Activated CD8-positive, alpha-beta T cell treated with anti-CD3 and anti-CD28 coated beads, Interleukin-2, amount 10 ng/mL, durations not matched to agents 7 days and 5 days (primary cell): Measurements from ENCODE around the gene SAMM50. TPM values are rescaled to one million over a fixed set of nuclear protein-coding genes. Genes with fewer than 3 reads are reported as not detected.

Source experiments
- ATAC-seq: fragments of 150-1000 bp; cut with Tn5 transposase; one replicate; pipeline ENCODE4 v1.10.0; 2021; ENCODE audit warnings: moderate library complexity
- CTCF ChIA-PET: fragments of 350-600 bp; sonication (Branson Sonifier 250); formaldehyde crosslinking; loops from one replicate; lab custom pipeline; 2021; ENCODE audit warnings: antibody characterized with exemption; lab: Charles Lee
- POLR2A ChIA-PET: fragments of 350-600 bp; sonication (Branson Sonifier 250); formaldehyde crosslinking; loops from one replicate; lab custom pipeline; 2021; ENCODE audit warnings: antibody characterized with exemption; lab: Charles Lee
- DNase-seq: peaks from one replicate; pipeline ENCODE4 v3.0.0-alpha.2; 2020
- H3K27ac Mint-ChIP-seq: one replicate; pipeline ENCODE4 v1.8.0; 2021; ENCODE audit warnings: mild to moderate bottlenecking, mixed read lengths
- H3K27me3 Mint-ChIP-seq: one replicate; pipeline ENCODE4 v1.8.0; 2021; ENCODE audit warnings: low read depth, mixed read lengths
- H3K36me3 Mint-ChIP-seq: one replicate; pipeline ENCODE4 v1.8.0; 2021; ENCODE audit warnings: low read depth, mixed read lengths
- H3K4me1 Mint-ChIP-seq: one replicate; pipeline ENCODE4 v1.8.0; 2021; ENCODE audit warnings: low read depth, mixed read lengths
- H3K4me3 Mint-ChIP-seq: one replicate; pipeline ENCODE4 v1.8.0; 2021; ENCODE audit warnings: mild to moderate bottlenecking, mixed read lengths
- H3K9me3 Mint-ChIP-seq: one replicate; pipeline ENCODE4 v1.8.0; 2022; ENCODE audit warnings: mixed read lengths; ENCODE audit not compliant: insufficient read depth
- total RNA-seq, 2 experiments: library from RNA; stranded (reverse); gene quantifications; one replicate each; pipeline ENCODE4 v1.2.3, GENCODE V29; 2021

The SAMM50 gene
- total RNA-seq: 10 to 100 TPM; 50.7 to 52.4 TPM

DNA sequence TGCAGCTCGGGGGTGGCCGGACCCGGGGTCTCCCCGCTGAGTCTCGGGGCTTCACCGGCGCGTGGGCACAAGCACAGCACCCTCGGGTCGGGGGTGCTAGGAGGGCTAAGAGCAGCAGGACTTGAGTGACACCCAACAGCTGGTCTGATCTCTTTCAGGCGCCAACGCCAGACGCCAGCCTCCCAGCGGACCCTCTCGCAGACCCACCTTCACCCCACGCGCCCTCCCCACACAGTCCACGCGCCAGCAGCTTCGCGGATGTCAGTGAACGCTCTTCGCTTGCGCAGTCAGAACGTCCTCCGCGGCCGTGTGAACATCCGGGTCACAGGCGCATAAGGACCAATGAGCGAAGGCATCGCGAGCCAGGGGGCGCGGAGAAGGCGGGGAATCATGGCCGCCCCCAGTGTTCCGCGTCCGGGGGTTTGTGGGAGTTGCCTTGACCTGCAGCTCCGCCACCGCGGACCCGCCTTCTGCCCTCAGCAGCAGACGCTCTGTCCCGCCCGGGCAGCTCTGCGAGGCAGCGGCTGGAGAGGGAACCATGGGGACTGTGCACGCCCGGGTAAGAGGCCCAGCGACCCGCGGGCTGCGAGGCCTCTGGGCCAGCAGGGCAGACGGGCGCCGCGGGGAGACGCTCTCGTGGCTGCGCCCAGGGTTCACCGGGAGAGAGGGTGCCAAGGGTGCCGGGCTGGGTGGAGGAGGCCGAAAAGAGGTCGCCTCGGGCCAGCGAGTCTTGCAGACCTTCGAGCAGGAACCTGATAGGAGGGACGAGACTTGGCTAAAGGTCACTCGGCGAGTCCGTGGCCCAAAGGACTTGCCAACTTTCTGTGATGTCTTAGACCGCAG lies at the start of gene SAMM50:
TSS of gene SAMM50 (plus strand) at position 403 of the 843 bp plus-strand sequence. CDS start at position 539, 136 bp downstream.
- H3K27me3 Mint-ChIP-seq: no peaks in the 10 kb centered on the region
- peak within 1 kb of the TSS; percentile 93 for H3K27ac Mint-ChIP-seq
- H3K4me3 Mint-ChIP-seq: peak within 1 kb of the TSS; percentile 95
- H3K9me3 Mint-ChIP-seq: no peaks in the 10 kb centered on the region
- H3K4me1 Mint-ChIP-seq: peaks cover 31% of the 10 kb centered on the region
- ChIA-PET POLR2A (interaction anchor here (0.8 to 1.7 kb wide), 7 partner anchors 9 to 226 kb away, joined by 3 to 13 read pairs (median 4); partner anchors contain the start of gene PARVG), CTCF (interaction anchor here (1.1 to 2.0 kb wide), 7 partner anchors 10 to 730 kb away, joined by 3 to 39 read pairs (median 4); no protein-coding TSS in a partner anchor)
- DNase-seq (peak; percentile 94), ATAC-seq (peak; percentile 97)
- H3K36me3 Mint-ChIP-seq: peaks cover 11% of the 10 kb centered on the region

DNA sequence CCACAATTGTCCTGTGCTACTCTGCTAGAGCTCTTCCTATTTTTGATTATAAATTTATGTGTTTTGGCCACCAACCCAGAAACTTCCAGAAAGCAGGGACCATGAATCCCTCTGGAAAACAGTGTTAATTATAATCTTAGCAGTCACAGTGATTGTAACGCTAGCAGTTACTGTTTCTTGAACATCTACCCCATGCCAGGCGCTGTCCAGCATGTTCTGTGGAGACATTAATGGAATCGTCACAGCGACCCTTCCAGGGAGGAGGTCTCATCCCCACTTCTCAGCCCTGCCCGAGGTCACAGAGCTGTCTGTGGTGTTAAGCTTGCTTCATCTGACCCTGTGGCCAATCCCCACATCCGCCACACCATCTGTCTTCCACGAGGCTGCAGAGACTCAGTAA lies 49.6 kb upstream of the SAMM50 start:
- Mint-ChIP-seq H3K4me1 (no peaks in the 10 kb centered on the region), H3K4me3 (no peak overlapping the region), H3K27ac (no peak overlapping the region), H3K36me3 (no peaks in the 10 kb centered on the region), H3K9me3 (no peaks in the 10 kb centered on the region), H3K27me3 (peaks cover 7% of the 10 kb centered on the region)
- DNase-seq (no peak), ATAC-seq (no peak)
- ChIA-PET CTCF (interaction anchor here (1.5 kb wide), 1 partner anchor 23 kb away, joined by 4 read pairs; no protein-coding TSS in a partner anchor), POLR2A (no interaction called here)

DNA sequence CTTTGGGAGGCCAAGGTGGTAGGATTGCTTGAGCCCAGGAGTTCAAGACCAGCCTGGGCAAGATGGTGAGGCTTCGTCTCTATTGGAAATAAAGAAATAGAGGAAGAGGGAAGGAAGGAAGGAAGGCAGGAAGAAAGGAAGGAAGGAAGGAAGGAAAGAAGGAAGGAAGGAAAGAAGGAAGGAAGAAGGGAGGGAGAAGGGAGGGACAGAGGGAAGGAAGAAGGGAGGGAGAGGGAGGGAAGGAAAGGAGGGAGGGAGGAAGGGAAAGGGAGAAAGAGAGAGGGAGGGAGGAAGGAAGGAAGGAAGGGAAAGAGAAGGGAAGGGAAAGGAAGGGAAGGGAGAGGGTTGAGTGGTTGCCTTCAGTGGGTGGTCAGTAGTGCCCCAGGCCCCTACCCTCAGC lies 45.5 kb upstream of the SAMM50 start:
- Mint-ChIP-seq H3K36me3 (no peaks in the 10 kb centered on the region), H3K4me1 (no peaks in the 10 kb centered on the region), H3K4me3 (no peak overlapping the region), H3K27ac (no peak overlapping the region), H3K9me3 (no peaks in the 10 kb centered on the region), H3K27me3 (peaks cover 15% of the 10 kb centered on the region)
- no peak for DNase-seq
- no peak for ATAC-seq
- CTCF ChIA-PET: no interaction called here
- POLR2A ChIA-PET: no interaction called here

DNA sequence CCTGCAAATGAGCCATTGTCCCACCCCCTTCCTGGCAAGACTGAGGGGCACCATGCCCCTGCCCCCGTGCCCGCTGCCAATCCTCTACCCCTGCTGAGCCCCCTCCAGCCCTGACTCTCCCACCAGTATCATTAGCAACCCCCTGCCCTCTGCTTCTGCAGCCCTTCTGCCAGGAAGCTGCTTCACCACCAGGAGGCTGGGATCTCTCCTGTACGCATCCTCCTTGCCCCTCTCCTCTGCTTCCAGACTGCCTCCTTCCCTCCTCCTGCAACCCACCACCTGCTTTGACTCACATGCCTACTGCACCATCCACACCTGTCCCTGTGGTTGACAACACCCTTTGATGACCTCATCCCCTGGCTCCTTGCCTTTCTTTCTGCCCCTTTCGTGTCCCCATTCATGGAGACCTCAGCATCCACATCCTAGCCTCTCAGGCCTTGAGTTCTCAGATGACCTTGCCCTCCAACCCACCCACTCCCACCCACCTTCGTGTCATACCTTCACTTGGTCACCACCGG lies 45.0 kb upstream of the SAMM50 start:
- ATAC-seq (no peak), DNase-seq (no peak)
- ChIA-PET POLR2A (no interaction called here), CTCF (no interaction called here)
- Mint-ChIP-seq H3K27me3 (peaks cover 15% of the 10 kb centered on the region), H3K4me1 (no peaks in the 10 kb centered on the region), H3K36me3 (no peaks in the 10 kb centered on the region), H3K4me3 (no peak overlapping the region), H3K27ac (no peak overlapping the region), H3K9me3 (no peaks in the 10 kb centered on the region)

DNA sequence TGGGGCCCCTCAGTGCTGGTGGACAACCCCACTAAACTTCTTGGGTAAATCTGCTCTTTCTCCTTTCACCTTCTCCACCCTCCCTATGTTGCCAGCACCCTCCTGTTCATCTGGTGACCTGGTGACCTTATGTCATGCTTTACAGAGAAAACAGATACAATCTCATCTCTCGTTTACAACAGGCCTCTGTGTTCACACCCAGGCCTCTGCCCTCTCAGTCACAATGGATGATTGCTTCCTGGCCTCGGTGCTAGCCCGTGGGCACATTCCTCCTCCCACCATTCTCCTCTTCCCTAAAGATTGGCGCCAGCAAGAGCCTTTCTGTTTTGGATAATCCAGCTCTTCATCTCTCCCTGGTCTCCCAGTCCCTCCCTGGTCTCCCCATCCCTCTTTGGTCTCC lies 43.9 kb upstream of the SAMM50 start:
- peaks cover 15% of the 10 kb centered on the region for H3K27me3 Mint-ChIP-seq
- H3K4me3 Mint-ChIP-seq: no peak overlapping the region
- DNase-seq: no peak
- no peaks in the 10 kb centered on the region for H3K9me3 Mint-ChIP-seq
- H3K36me3 Mint-ChIP-seq: no peaks in the 10 kb centered on the region
- no peak overlapping the region for H3K27ac Mint-ChIP-seq
- no peak for ATAC-seq
- no peaks in the 10 kb centered on the region for H3K4me1 Mint-ChIP-seq
- ChIA-PET POLR2A (no interaction called here), CTCF (no interaction called here)

DNA sequence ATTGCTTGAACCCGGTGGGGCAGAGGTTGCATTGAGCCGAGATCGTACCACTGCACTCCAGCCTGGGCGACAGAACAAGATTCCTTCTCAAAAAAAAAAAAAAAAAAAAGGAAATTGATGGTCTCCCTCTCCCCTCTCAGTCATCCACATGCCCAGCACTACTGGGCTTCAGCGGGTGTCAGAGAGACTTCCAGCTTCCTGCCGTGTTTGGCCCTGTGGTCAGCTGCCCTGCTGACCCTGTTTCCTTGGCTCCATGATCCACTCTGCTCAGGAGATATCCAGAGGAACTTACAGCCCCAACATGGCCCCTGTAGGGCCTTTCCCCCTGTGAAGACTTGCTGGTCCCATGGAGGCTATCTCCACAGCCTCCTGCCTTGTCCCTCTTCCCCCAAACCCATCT lies 37.7 kb upstream of the SAMM50 start:
- Mint-ChIP-seq H3K4me1 (no peaks in the 10 kb centered on the region), H3K27ac (no peak overlapping the region), H3K9me3 (no peaks in the 10 kb centered on the region), H3K27me3 (peaks cover 1% of the 10 kb centered on the region), H3K36me3 (no peaks in the 10 kb centered on the region), H3K4me3 (no peak overlapping the region)
- ChIA-PET CTCF (no interaction called here), POLR2A (no interaction called here)
- DNase-seq: no peak
- no peak for ATAC-seq

DNA sequence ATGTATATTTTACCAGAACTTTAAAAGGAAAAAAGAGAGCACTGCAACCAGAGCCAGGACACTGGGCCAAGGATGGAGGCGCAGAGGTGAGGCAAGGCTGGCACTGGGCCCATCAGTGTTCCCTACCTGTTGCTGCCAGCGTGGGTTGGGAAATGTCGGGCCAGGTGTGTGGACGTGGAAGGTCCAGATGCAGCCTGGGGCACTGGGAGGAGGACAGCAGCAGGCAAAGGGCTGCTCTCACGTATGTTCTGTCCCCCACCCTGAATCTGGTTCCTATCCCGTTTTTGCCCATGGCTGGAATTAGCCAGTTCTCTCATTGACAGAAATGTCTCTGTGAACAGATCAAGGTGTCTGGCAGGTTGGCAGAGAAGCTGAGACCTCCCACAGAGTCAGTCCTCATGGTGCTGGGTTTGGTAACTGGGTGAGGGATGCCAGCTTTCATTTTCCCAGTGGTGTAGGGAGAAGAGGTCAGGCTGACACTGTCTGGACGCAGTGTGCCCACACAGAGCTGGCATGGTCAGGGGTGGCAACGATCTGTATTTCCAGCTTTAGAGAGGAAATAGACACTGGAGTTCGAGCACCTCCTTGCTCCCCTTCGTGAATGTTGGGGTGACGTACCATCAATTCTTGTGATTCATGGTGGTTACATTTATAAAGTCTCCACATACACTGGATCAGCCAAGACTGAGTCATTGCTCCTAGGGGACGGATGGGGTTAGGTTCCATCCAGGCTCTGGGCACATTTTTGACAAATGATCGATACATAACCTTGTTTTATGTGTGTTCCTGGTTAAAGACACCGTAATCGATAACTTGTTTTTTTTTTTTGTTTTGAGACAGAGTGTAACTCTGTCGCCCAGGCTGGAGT lies 35.9 kb upstream of the SAMM50 start:
- CTCF ChIA-PET: no interaction called here
- peaks cover 6% of the 10 kb centered on the region for H3K27me3 Mint-ChIP-seq
- no peak overlapping the region for H3K27ac Mint-ChIP-seq

DNA sequence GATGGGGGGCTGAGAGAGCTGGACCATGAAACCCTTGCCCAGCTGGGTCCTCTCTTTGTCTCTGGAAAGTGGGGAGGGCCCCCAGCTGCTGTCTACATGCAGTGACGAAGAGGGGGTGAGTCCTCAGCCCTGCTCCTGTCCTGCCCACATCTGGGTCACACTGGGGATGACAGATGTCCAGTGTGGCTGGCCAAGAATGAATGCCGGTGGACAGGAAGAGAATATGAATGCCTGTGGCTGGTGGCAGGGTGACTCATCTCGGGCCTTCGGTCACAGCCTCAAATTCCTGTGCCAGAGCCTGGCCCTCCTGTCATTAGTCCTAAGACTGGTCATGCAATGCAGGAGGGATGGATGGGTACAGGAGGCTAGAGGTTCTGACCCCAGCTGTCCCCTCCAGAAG lies 33.9 kb upstream of the SAMM50 start:
- DNase-seq: no peak
- Mint-ChIP-seq H3K27ac (no peak overlapping the region), H3K9me3 (no peaks in the 10 kb centered on the region), H3K36me3 (no peaks in the 10 kb centered on the region), H3K4me1 (peaks cover 6% of the 10 kb centered on the region), H3K27me3 (peaks cover 16% of the 10 kb centered on the region), H3K4me3 (no peak overlapping the region)
- ChIA-PET POLR2A (no interaction called here), CTCF (no interaction called here)
- no peak for ATAC-seq

More for the DNA sequence above, 35.9 kb upstream of the SAMM50 start:
- Mint-ChIP-seq H3K36me3 (no peaks in the 10 kb centered on the region), H3K4me1 (peaks cover 5% of the 10 kb centered on the region), H3K4me3 (no peak overlapping the region), H3K9me3 (no peaks in the 10 kb centered on the region)
- POLR2A ChIA-PET: no interaction called here
- DNase-seq: no peak
- no peak for ATAC-seq

DNA sequence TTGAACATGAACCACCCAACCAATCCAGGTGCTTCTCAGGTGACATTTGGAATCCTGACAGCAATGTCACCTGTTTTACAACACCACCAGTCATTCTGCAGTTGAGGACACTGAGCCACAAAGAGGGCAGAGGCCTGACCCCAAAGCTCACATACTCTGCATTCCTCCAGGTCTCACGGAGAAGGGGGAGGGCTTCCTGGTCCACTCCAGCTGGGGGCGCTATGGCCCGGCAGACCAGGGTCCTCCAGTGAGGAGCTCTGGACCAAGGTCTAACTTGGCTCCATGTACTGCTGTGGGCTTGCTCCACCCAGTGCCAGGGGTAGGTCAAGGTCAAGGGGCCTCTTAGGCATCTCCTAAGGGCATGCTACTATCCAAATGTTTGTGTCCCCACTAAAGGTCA lies 33.1 kb upstream of the SAMM50 start:
- POLR2A ChIA-PET: no interaction called here
- CTCF ChIA-PET: no interaction called here

DNA sequence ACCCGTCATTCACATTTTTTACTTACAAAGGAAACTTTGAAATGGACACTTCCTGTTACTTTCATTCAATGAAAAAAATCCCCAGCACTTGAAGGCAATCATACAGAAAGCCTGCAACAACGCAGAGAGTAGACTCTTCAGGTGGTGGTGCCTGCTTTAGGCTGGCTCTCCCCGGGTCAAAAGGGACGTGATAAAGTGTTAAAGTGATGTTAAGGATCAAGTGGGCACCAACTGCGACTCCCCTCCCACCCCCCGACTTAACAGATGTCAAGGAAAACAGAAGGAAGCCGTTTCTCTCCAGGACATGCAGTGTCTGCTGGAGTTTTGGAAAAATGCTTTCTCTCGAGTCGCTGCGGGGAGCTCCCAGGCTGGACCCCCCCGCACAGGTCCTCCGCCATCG lies 32.1 kb upstream of the SAMM50 start:
- DNase-seq (peak; percentile 28), ATAC-seq (no peak)
- Mint-ChIP-seq H3K27me3 (peaks cover 23% of the 10 kb centered on the region), H3K27ac (no peak overlapping the region), H3K4me3 (peak overlapping the region; percentile 50), H3K4me1 (peaks cover 6% of the 10 kb centered on the region), H3K9me3 (no peaks in the 10 kb centered on the region), H3K36me3 (no peaks in the 10 kb centered on the region)
- POLR2A ChIA-PET: no interaction called here
- CTCF ChIA-PET: interaction anchor here (0.9 to 1.0 kb wide), 2 partner anchors 14 to 40 kb away, joined by 3 to 4 read pairs; no protein-coding TSS in a partner anchor

More for the DNA sequence above, 33.1 kb upstream of the SAMM50 start:
- Mint-ChIP-seq H3K4me3 (no peak overlapping the region), H3K36me3 (no peaks in the 10 kb centered on the region), H3K27ac (no peak overlapping the region), H3K27me3 (peaks cover 21% of the 10 kb centered on the region), H3K4me1 (peaks cover 6% of the 10 kb centered on the region), H3K9me3 (no peaks in the 10 kb centered on the region)
- ATAC-seq (no peak), DNase-seq (no peak)

DNA sequence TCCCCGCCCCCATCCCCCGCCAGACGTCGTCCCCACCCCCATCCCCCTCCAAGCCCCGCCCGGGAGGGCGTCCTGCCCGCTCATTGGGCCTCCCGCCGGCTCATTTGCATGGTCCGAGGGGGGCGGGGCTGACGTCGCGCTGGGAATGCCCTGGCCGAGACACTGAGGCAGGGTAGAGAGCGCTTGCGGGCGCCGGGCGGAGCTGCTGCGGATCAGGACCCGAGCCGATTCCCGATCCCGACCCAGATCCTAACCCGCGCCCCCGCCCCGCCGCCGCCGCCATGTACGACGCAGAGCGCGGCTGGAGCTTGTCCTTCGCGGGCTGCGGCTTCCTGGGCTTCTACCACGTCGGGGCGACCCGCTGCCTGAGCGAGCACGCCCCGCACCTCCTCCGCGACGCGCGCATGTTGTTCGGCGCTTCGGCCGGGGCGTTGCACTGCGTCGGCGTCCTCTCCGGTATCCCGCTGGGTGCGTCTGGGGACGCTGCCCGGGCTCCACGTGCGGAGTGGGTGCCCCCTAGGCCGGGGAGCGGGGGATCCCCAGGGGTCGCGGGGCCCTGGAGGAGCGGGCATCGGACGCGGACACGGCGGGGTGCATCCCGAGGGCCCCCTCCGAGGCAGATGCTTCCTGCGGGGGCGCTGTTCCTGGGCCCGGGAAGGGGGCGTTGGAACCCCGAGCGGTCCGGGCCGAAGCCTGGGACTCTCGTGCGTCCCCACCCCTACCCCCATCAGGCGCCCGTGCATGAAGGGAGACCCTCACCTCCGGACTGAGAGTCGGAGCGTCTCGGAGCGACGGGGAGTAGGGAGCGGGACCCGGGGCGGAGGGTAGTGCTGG lies 31.4 kb upstream of the SAMM50 start, which contains the start of gene PNPLA3:
TSS of gene PNPLA3 (plus strand) at position 175 of the 834 bp plus-strand sequence. CDS start at position 282, 107 bp downstream.
- DNase-seq: peak; percentile 76
- H3K9me3 Mint-ChIP-seq: no peaks in the 10 kb centered on the region
- peaks cover 23% of the 10 kb centered on the region for H3K27me3 Mint-ChIP-seq
- peak within 1 kb of the TSS; percentile 50 for H3K4me3 Mint-ChIP-seq
- no peak within 1 kb of the TSS for H3K27ac Mint-ChIP-seq
- no peaks in the 10 kb centered on the region for H3K36me3 Mint-ChIP-seq
- peaks cover 6% of the 10 kb centered on the region for H3K4me1 Mint-ChIP-seq
- POLR2A ChIA-PET: no interaction called here
- ATAC-seq: peak; percentile 82
- CTCF ChIA-PET: interaction anchor here (0.9 to 1.0 kb wide), 2 partner anchors 13 to 41 kb away, joined by 3 to 4 read pairs; no protein-coding TSS in a partner anchor
